AG10803 (cell line): ENCODE results near the gene ZNF800.

Source experiments
- DNase-seq: peaks from one replicate; pipeline ENCODE4 v3.0.0; 2010; ENCODE audit warnings: low read depth
- H3K4me3 ChIP-seq: 2 replicates; pipeline ENCODE4 v1.5.1; 2011; ENCODE audit warnings: mild to moderate bottlenecking, low read length, control low read depth
- CTCF ChIP-seq: conservative IDR thresholded peaks from 2 replicates; pipeline ENCODE4 v1.5.1; 2011; ENCODE audit warnings: mild to moderate bottlenecking, low read length, control low read depth, inconsistent platforms

Gene ZNF800

DNA sequence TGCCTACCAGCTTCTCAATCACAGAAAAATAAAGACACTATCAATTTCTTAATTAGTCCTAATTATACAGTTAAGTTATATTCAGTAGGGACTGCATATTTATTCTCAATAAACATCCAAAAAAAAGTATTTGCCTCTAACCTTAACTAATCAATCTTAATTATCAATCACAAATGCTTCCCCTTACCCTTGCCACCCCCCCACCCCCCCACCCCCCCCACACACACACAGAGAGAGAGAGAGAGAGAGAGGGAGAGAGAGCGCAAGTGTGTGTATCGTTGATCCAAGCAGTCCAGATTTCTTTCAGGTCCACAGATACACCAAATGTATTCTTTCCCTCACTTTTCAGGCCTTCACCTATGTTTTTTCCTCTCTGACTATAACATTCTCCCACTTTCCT is 12.9 kb downstream of the ZNF800 start:
- H3K4me3 ChIP-seq, result no peak overlapping the region
- no peak for DNase-seq
- TF ChIP-seq CTCF, result no peak

- no peak for TF ChIP-seq CTCF
- H3K4me3 ChIP-seq, result no peak overlapping the region
- DNase-seq, result no peak
Observed at GRCh38 chr7:127378537-127378936, 14.0 kb downstream of the ZNF800 start.

GRCh38 chr7:127377425-127377824 is 15.1 kb downstream of the ZNF800 start:
- no peak for TF ChIP-seq CTCF
- H3K4me3 ChIP-seq, result no peak overlapping the region
- DNase-seq, result no peak

DNA sequence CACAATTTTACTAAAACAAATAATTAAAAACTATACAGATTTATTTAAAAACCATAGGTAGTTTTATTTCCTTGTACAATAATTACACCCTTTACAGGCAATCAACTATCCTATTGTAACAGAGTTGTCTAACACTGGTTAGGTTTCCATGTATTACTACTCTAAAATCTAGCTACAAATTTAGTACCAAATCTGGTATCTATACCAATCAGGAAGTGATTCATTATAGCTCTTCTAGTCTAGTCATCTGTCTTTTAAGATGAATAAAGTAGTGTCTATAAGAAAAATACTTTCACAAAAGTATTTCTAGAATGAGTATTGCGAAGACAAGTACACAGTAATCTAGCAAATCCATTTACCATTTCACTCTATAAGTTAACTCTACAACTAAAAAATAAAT is 16.9 kb downstream of the ZNF800 start:
- TF ChIP-seq CTCF, result no peak
- no peak overlapping the region for H3K4me3 ChIP-seq

GRCh38 chr7:127367679-127368078 is 24.8 kb downstream of the ZNF800 start:
- H3K4me3 ChIP-seq, result no peak overlapping the region
- DNase-seq, result no peak
- no peak for TF ChIP-seq CTCF

More for the DNA sequence above, 16.9 kb downstream of the ZNF800 start:
- DNase-seq, result no peak

DNA sequence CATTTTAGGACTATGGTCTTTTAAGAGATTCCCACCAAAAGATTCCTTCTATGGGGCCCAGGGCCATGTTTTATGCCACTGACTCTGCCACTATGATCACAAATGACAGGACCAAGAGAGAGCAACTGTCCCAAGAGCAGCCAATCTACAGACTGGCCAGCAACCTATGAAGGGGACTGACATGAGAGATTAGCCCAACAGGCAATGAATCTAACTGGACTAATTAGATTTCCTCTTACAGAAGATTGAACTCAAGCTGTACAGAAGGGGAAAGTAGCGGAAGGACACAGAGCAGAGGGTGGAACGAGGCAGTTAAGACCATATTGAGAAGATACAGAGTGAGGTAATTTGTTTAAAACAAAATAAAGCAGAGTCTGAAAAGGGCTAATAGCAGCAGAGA is 25.8 kb downstream of the ZNF800 start:
- no peak for DNase-seq
- H3K4me3 ChIP-seq, result no peak overlapping the region
- no peak for TF ChIP-seq CTCF

GRCh38 chr7:127365957-127366315 is 26.6 kb downstream of the ZNF800 start:
- TF ChIP-seq CTCF, result no peak
- no peak for DNase-seq
- H3K4me3 ChIP-seq, result no peak overlapping the region
